Measurements from ENCODE around the gene PKNOX2. TPM values are rescaled to one million over a fixed set of nuclear protein-coding genes. Genes with fewer than 3 reads are reported as not detected.

Gene PKNOX2
- total and polyA plus RNA-seq, 10 of the 15 experiments (the other 5 are each of a cell fraction or from before 2014, with no cell fraction given): not detected

GRCh38 chr11:125271483-125272091 is 107.0 kb downstream of the PKNOX2 start:
- intact Hi-C loops (cut with micrococcal nuclease; ENCODE audit: unreplicated experiment): no loop called here
- ATAC-seq (no peak), FAIRE-seq (no peak), DNase-seq (ENCODE audit: low read depth, low spot score) (no peak)
- H3K4me2 ChIP-seq (ENCODE audit: control insufficient read depth, insufficient read depth): no peak overlapping the region
- H3K36me3 ChIP-seq (ENCODE audit: control insufficient read depth in 2 of 2, insufficient read depth in 2 of 2, low read length in 1 of 2): no peaks in the 10 kb centered on the region
- in situ Hi-C loops (cut with MboI): no loop called here
- H3K27ac ChIP-seq (ENCODE audit: control insufficient read depth, insufficient read depth): no peak overlapping the region
- H4K20me1 ChIP-seq (ENCODE audit: control insufficient read depth, insufficient read depth): no peaks in the 10 kb centered on the region
- H3K9me3 ChIP-seq (replicated peaks; ENCODE audit: control insufficient read depth, insufficient read depth, low read length): no peaks in the 10 kb centered on the region
- RAD21 ChIA-PET (ENCODE audit: unreplicated experiment): no interaction called here
- H3K79me2 ChIP-seq (ENCODE audit: control insufficient read depth, insufficient read depth, low read length): no peaks in the 10 kb centered on the region
- WGBS (ENCODE audit: insufficient coverage, insufficient replicate concordance, low lambda C conversion rate, missing lambda C conversion rate): 52% methylated on average over 6 of the region's 6 CpGs
- H3K9ac ChIP-seq (ENCODE audit: control insufficient read depth, insufficient read depth, low read length): no peak overlapping the region
- SMC1A ChIA-PET (ENCODE audit: uncharacterized antibody, unreplicated experiment): no interaction called here
- H3K4me1 ChIP-seq (ENCODE audit: control insufficient read depth, insufficient read depth, low read length): no peaks in the 10 kb centered on the region
- POLR2A ChIA-PET: no interaction called here
- peaks cover 10 to 13% of the 10 kb centered on the region in 2 experiments; a peak in 3 of 4 replicates for H3K27me3 ChIP-seq (replicated peaks in 1 of 2; ENCODE audit: control insufficient read depth in 2 of 2, insufficient read depth in 2 of 2, low read length in 1 of 2)
- BruUV-seq (replicated peaks): no TSS peak
- TF ChIP-seq JUNB (IDR thresholded peaks at IDR 0.05): no peak
- no peak for TF ChIP-seq NFXL1 (IDR thresholded peaks at IDR 0.05; ENCODE audit: borderline replicate concordance)
- TF ChIP-seq SREBF1 (IDR thresholded peaks at IDR 0.05; ENCODE audit: low read length): no peak
- TF ChIP-seq LARP7 (IDR thresholded peaks at IDR 0.05): no peak
- TF ChIP-seq TBL1XR1 (IDR thresholded peaks at IDR 0.05; ENCODE audit: low read depth, low read length): no peak
- TF ChIP-seq ZBED1 (IDR thresholded peaks at IDR 0.05; ENCODE audit: borderline replicate concordance): no peak
- TF ChIP-seq TCF12 (IDR thresholded peaks at IDR 0.05; ENCODE audit: low read depth, low read length): no peak
- TF ChIP-seq ZNF687 (IDR thresholded peaks at IDR 0.05): no peak
- TF ChIP-seq GABPA (IDR thresholded peaks at IDR 0.05; ENCODE audit: low read depth): no peak
- TF ChIP-seq NR2C2 (IDR thresholded peaks at IDR 0.05; ENCODE audit: borderline replicate concordance, control insufficient read depth, insufficient read length, low read depth): no peak
- TF ChIP-seq ZBTB11 (CRISPR knock-in tag; IDR thresholded peaks at IDR 0.05): no peak
- no peak for TF ChIP-seq ZNF384 (IDR thresholded peaks at IDR 0.05; ENCODE audit: borderline replicate concordance, low read depth, low read length)
- no peak for TF ChIP-seq NRF1 (conservative IDR thresholded peaks at IDR 0.05; ENCODE audit: low read depth, low read length)
- no peak for TF ChIP-seq CBX5 (IDR thresholded peaks at IDR 0.05; ENCODE audit: low read depth)
- no peak for TF ChIP-seq TCF7 (IDR thresholded peaks at IDR 0.05; ENCODE audit: borderline replicate concordance)
- H2AFZ ChIP-seq (ENCODE audit: control insufficient read depth, low read depth, low read length): no peak overlapping the region
- CTCF ChIA-PET: no interaction called here
- H3K4me3 ChIP-seq: no peak overlapping the region

Data from GM12878 (cell line).